IMR-90 (cell line): Measurements from ENCODE around the gene GDF9.

Experiments
- BHLHE40 ChIP-seq: fragments of 150-350 bp; IDR thresholded peaks from 2 replicates; pipeline ENCODE4 v1.6.1; 2016; ENCODE audit warnings: mild to moderate bottlenecking, low read depth, low read length
- CTCF ChIP-seq: conservative IDR thresholded peaks from 2 replicates; pipeline ENCODE4 v1.5.1; 2012; ENCODE audit warnings: mild to moderate bottlenecking, low read depth, low read length, improper control_type of control experiment
- ELK1 ChIP-seq: fragments of 150-350 bp; IDR thresholded peaks from 2 replicates; pipeline ENCODE4 v1.6.1; 2016; ENCODE audit warnings: low read depth, mild to moderate bottlenecking, low read length, moderate library complexity, borderline replicate concordance
- FOS ChIP-seq: fragments of 150-350 bp; IDR thresholded peaks from 2 replicates; pipeline ENCODE4 v1.6.1; 2016; ENCODE audit warnings: low read depth, low read length
- POLR2A ChIP-seq: IDR thresholded peaks from 2 replicates; pipeline ENCODE4 v1.6.1; 2012; ENCODE audit warnings: mild to moderate bottlenecking, low read depth, low read length

- no peak for TF ChIP-seq POLR2A
- peak; percentile 67 for TF ChIP-seq CTCF
- TF ChIP-seq ELK1, result no peak
- TF ChIP-seq BHLHE40, result no peak
- no peak for TF ChIP-seq FOS
Observed at GRCh38 chr5:132883261-132883834, 17.1 kb upstream of the GDF9 start.
